OCI-M1 (cell line): ENCODE data around the gene EHD4.

Experiments used
- DNase-seq: peaks from one replicate; lab custom pipeline; 2025; lab: John Stamatoyannopoulos, UW

Gene EHD4

DNA sequence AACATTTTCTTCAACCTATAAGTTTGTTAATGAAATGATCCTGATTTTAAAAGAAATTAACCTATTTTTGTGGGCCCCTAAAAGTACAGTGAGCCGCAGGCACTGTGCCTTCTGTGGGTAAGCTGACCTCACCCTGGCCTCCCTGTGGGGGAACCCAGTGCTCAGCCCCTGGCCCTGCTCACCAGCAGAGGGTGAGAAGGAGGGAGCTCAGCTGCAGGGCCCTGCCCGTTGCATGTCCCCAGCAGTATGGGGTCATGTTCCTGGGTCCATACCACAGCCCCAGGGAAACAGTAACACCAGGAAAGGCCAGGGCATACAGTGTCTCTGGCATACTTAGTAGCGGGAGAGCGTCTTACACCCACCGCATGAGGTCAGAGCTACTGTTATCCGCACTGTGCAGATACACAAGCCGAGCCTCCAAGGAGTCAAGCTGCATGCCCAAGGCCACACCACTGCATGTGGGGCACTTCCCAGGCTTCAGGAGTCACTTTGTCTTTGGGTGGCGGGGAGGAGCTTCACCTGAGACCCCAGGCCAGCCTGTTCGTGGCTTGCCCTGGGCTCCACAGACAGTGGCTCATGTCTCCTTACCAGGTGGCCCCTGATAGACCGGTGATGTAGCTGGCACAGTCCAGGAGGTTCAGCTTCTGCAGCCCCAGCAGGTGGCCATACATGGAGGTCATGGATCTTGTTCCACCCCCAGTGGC lies 22.6 kb upstream of the EHD4 start:
- DNase-seq = no peak

DNA sequence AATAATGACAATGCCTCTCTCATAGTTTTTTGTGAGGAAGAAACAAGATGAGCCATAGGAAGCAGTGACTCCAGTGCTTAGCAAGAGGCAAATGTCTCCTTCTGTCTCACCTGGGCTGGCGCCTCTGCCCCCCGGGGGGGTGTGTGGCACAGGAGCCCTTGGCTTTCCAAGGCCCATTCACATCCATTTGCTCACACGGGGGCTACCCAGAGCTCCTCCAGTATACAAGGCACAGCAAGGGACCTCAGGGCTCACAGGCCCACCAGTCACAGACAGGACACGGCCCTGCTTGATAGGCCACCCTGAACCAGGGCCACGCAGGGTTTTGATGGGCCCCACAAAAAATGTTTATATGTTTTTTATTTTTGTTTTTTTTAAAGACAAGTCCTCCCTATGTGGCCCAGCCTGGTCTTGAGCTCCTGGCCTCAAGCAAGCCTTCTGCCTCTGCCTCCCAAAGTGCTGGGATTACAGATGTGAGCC lies 21.9 kb upstream of the EHD4 start:
- DNase-seq = no peak

DNA sequence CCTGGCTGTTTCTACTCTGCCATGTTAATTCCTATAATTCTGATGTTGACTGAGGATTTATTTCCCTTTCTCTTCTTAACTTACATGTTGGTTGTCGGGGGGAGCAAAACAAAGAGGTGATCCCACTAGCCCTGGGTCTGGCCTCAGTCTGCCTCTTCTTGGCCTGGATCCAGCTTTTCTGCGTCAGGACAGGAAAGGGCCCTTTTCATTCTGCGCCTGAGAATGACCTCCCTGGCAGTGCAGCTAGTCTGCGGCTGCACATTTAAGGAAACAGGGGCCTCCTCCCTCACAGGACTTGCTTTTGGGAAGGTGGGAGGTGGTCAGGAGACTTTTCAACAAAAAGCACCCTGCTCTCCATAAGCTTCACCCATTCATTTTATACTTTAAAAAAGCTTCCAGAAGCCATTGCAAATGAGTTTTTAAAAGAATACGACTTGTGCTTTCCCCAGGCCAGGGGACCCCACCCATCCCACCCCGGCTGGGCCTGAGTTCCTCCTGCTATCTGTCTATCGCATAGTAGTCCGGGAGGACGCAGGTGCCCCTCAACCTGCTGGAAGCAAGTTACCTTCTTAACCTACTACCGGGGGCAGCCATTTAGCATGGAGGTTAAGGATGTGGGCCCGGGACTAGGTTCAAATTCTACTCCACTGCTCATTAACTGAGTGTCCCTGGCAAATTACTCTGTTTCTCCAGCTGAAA lies 21.3 kb upstream of the EHD4 start:
- DNase-seq = no peak

DNA sequence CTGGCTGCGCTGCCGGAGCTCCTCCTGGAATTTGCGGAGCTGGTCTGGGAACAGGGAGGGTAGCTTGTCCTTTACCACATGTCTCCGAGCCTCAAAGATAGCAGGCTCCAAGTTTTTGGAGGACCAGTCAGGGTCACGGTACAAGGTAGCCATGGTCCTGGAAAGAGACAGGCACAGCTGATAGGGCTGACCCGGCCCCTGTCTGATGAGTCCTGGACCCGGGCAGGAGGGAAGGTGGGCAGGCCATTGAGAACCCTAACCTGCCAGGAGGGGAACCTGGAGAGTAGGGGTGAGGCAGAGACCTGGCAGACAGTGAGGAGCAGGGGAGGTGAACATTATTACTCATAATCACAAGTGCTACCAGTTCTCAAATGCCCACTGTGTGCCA lies 20.4 kb upstream of the EHD4 start:
- no peak for DNase-seq

DNA sequence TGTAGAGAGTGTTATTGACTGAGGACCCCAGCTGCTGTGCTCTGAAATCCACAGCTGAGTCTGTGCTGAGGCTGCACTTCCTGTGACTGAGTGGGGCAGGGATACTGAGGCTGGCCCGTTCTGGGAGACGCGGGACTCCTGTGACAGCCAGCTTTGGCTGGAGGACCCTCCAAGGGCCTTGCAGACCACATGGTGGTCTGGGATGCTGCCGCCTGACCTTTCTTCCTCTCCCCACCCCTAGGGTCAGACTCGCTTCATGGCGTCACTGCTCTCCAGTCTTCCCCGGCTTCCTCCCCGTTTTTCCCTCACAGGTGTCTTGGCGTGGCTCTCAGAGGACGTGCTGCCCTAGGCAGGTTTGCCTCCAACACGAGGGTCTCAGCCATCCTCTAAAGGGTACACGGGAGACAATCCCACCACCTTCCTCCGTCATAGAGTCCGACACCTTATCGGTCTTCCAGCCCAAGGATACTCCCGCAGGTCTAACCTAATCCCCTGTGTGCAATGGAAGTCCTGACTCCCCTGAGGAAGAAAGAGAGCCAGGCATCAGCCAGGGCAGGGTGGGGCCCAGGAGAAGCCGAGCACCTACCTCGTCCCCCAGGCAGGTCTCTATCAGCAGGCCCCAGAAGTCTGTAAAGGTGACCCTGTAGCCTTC lies 19.9 kb upstream of the EHD4 start:
- no peak for DNase-seq

DNA sequence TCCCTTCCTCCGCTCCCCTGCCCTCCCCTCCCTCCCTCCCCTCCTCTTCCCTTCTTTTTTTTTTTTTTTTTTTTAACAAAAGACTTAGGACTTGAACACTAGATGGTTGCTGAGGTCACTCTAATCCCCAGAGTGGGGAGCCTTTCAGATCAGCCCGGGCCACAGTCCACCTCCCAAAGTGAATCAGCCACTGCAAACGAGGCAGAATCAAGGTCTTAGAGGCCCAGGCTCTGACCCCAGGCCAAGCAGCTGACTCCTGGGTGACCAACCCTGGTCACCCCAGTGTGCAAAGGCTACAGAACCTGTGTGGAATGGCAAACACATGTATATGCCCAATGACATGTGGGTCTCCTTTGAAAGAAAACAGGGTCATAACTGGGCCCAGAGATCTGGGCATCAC lies 18.3 kb upstream of the EHD4 start:
- no peak for DNase-seq

DNA sequence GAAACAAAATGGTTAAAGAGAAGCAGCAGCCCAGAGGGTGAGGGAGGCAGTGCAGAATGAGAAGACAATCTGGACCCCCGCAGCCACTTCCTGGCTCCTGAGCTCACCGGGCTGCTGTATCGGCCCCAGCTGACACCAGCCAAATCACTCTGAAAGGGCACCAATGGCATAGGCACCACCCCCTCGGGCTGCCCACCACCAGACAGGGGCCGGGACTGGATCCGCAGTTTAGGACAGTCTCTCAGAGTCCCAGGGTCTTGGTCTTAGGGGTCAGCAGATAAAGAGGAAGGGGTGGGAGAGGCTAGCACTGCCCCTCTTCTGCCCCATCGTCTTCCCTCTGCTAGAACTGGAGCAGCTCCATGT lies 17.9 kb upstream of the EHD4 start:
- DNase-seq = no peak

DNA sequence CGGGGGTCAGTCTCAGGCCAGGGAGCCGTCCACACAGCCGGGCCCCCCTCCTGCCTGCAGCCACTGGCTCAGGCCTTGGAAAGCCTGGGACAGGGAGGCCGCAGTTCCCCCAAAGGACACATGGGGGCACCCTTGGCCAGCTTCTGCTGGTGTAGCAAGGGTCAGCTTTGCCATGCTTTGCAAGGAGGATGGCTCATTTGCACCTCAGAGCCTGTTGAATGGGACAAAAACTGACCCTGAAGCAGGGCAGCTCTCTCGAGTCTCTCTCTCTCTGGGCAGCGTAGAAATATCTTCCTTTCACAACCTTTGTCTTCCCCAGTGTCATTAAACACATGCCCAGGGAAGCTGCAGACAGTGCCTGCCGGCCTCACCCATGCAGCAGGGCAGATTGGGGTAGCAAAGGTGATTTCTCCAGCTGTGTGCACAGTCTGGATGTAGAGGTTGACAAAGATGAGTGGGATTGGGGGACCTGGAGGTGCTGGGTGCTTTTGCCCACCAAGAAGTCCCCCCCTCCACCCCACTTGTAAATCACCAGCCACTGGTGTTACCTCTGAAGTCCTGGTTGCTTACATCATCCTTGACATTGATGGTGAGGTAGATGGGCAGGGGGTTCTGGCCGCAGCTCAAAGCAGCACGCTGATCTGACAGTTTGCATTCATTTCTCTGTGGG lies 17.4 kb upstream of the EHD4 start:
- DNase-seq = peak; percentile 86

DNA sequence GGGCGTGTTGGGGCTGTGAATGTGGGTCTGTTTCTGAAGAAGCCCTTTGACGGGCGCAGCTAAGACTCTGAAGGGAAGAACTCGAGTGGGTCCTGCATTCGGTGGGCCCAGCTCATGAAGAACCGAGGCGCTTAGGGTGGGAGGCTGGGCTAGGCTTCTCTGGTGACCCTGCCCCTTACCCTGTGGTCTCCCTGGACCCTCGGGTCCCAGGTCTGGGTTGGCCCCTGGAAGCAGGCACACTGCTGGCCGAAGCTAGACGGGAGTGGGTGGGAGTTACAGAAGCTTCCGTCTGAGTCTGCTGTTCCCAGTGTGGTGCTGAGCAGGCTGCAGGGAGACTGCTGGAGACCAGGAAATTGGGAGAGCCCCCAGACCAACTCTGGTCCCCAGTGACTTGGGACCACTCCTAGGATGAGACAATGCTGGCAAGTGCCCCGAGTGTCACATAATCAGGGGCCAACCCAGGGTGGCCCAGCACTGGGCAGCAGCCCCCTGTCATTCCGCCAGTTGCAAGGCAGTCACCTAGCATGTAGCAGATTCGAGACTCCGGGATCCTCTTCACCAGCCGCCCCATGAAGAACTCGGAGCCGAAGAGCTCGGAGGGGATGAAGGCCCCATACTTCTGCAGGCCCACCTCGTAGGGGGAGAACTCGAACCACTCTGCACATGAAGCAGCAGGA lies 16.7 kb upstream of the EHD4 start:
- no peak for DNase-seq

DNA sequence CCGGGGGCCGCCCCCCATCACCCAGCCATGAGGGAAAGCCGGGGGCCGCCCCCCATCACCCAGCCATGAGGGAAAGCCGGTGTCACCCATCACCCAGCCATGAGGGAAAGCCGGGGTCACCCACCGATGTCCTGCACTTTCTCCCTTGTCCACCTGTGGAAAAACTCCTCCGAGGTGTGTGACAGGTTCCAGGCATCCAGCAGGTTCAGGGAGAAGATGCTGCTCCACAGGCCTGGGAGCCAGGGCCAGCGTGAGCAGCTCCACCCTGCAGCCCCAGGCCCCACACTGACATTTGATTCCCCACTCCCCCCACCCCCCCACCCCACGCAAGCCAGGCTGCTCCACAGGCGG lies 15.5 kb upstream of the EHD4 start:
- no peak for DNase-seq

DNA sequence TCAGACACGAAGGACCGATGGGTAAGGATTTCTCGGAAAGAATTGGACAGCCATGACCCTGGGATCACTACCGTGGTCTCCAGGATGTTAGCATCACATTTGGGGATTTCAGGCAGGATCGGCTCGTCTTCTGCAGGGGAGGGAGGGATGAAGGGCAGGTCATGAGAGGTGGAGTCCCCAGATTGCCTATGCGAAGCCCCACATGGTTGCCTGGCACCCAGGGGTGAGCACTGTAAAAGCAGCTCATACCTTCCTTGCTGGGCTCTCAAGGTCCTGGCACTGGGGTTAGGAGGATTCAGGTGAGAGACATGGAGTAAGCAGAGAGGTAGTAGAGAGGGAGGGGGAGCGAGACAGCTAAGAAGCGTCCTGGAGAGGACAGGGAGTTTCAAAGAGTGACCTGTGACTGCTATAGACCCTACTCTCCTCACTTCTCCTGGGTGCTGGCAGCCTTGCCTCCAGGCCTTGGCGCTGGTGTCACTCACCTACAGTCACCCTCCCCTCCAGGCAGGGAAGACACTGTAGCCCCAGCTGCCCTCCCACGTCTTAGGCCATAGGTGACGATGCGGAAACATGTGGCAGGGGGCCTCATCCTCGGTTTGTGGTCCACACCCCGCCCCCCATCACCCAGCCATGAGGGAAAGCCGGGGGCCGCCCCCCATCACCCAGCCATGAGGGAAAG lies 15.0 kb upstream of the EHD4 start:
- no peak for DNase-seq

DNA sequence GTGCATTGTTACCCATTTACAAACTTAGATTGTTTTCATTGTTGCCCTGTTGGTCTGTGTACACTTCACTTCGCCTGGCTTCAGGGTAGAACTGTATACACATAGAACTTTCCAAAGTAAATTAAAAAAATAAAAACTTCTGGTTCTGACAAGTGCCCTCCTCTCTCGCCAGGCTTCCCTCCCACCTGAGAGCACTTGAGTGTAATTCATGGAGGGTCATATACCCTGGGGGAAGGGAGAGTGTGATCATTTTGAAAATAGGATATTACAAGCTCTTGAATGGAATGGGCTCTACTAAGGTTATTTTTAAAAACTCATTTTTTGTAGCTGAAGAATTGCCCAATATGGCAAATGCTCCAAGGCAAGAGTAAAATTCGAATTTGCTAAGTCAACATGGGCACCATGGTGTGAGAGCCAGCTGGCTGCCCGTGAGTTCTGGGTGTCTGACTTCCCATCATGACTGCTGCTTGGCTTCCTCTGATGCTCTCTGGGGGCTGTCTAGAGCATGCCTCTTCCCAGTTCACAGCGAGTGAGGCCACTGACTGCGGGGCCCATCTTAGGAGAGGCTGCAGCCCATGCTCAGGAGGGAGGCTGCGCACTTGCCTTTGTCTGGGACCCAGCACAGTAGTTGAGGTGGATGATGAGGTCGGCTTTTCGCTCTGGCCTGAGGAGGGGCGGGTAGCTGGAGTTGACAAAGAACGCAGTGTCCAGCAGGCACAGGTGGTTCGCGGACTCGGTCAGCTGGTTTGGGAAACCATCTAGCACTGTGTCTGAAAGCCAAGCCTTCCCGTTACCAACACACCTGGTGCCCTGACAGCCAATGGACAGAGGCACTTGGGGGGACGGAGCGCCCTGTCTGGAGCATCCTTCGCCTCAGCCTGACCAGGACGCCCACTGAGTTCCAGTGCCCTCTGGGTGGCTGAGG lies 13.1 kb upstream of the EHD4 start:
- no peak for DNase-seq

DNA sequence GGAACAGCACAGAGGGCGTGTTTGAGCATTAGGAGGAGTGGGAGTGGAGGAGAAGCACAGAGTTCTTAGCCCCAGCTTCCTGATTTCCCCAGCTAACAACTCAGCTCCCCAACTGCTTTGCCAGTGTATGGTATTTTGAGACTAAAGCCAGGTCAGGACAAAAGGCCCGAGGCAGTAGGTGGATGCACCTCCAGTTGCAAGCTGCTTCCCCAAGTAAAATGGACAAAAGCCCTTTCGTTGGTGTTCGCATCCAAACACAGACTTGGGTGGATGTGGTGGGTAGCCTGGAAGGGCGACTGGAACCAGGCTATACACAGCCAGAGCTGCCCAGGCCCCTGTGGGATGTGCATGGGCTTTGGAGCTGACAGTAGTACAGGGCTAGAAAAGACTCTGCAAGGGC lies 12.3 kb upstream of the EHD4 start:
- no peak for DNase-seq

DNA sequence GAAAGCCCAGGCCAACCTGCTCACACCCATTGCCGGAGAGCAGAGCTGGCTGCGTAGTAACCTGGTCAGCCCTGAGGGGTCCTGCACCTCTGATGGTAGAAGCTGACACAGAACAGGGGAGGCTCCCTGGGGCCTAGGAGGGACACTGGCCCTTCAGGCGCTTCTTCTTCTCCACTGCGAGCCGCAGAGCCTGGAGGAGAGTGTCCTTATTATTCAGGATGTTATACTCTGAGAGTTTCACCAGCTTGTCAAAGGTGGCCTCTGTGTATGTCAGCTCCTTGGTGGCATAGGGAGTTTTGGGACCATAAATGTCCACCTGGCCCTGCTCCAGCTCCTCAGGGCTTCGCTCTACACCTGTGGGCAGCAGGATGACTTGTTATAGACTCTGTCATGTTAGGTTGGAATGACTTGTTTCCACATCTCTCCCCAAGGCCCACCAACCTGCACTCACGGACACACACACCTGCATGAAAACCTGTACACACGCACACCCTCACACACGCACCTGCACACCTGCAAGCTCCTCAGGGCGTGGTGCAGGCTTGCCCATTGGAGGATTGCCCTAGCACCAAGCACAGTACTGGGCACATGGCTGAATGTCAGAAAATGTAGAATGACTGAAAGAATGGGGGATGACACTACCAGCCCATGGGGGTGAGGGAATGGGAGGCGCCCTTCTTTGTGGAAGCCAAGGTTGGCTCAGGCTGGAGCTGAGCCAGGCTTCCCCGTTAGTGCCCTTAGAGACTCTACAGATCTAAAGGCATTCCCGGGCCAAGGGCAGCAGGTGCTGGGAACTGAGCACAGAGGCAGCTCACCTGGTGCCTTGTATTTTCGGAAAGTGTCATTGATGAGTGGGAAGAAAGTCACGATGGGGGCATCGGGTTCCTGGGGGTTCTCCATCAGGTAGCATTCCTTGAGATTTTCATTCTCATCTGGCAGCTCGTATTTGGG lies 11.5 kb upstream of the EHD4 start:
- DNase-seq = no peak

DNA sequence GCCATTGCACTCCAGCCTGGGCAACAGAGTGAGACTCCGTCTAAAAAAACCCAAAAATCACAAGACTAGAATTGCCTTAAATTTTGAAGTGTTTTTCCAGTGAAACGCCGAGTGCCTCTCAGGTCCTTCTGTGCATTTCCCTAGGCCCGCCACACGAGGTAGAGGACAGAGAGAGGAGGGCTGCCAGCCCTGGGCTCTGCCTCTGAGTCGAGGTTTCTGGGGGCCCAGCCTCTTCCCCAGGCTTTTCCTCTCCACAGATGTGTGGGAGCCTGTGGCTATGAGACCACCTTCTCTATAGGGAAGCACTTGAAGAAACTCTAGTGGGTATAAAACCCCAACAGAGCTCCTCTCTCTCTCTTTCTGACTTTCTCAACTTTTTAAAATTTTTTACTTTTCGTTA lies 10.9 kb upstream of the EHD4 start:
- no peak for DNase-seq

DNA sequence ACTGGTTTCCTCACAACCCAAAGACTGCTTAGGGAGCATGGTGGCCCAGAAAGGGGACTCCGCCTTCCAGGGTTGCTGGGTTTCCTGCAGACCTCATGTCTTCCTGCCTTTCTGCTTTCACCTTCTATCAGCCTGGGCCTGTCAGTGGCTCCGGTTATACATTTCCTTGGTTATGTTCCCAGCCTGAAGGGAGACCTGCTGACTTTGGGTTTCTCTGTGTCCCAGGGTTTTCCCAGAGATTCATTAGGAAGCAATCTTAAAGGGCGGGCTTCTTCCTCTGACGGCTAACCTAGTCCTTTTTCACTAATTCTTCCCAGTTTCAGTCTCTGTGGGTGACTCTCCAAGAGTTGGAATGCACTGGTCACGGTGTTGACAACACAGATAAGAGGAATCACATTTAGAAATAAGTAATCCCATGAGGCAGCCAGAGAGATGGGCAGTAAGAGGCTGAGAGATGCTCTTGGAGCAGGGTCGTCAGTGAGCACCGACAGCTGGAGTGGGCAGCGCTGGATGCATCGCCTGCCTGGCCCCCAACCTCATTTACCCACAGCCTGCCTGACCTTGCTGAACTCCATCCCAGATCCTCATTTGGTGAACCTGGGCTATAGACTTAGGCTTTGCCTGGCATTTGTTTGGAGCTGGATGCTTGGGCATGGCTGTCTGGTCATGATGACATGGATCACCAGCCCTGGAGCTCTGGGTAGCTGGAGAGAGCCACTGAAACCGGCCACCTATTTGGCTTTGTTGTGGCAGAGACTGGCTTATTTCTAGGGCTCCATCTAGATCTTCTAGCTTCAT lies 10.0 kb upstream of the EHD4 start:
- DNase-seq = no peak

DNA sequence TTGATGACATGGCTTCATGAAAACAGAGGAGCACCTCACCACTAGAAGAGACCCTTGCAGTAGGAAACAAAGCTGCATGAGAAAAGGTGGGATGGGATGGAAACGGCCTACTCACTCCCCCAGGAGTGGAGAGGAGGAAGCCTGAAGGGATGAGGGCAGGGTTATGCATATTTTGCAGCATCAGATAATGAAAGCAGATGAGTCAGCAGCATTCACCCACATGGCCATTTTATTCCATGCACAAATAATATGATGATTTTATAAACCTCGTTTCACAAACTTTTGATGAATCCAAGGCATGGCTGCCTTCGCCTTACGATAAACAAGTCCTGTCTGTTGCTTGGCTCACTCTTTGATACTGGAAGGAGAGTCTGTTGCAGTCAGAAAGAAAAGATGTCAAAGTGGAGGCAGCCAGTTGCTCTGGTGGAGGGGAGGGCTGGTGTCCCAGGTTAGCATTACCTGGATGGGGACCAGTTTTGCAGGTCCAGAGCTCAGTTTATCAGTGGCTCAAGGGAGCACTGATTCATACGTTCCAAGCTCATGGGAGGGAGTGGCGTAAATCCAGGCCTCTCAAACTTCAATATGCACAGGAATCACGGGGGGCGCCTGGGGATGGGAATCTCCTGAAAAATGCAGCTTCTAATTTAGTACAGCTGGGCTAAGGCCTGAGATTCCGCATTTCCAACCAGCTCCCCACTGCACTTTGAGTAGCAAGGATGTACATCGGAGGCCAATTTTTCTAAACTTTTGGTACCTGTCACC lies 9.2 kb upstream of the EHD4 start:
- DNase-seq = peak; percentile 4
